Glutamatergic neuron (in vitro differentiated cells): ENCODE results near the gene SLC23A1. TPM values are rescaled to one million over a fixed set of nuclear protein-coding genes. Genes with fewer than 3 reads are reported as not detected.

ENCODE experiments used
- DNase-seq: peaks from one replicate; pipeline ENCODE4 v3.0.0; 2022
- H3K27ac Mint-ChIP-seq: one replicate; pipeline ENCODE4 v1.8.0; 2020; ENCODE audit warnings: mild to moderate bottlenecking, mixed read lengths, inconsistent platforms; ENCODE audit not compliant: unreplicated experiment
- H3K27me3 Mint-ChIP-seq: one replicate; pipeline ENCODE4 v1.8.0; 2020; ENCODE audit warnings: mild to moderate bottlenecking, moderate library complexity, mixed read lengths, inconsistent platforms; ENCODE audit not compliant: unreplicated experiment
- H3K36me3 Mint-ChIP-seq: one replicate; pipeline ENCODE4 v1.8.0; 2020; ENCODE audit warnings: mild to moderate bottlenecking, mixed read lengths, inconsistent platforms; ENCODE audit not compliant: unreplicated experiment
- H3K4me1 Mint-ChIP-seq: one replicate; pipeline ENCODE4 v1.8.0; 2020; ENCODE audit warnings: mild to moderate bottlenecking, low read depth, mixed read lengths, inconsistent platforms; ENCODE audit not compliant: unreplicated experiment
- H3K4me3 Mint-ChIP-seq: one replicate; pipeline ENCODE4 v1.8.0; 2020; ENCODE audit warnings: mild to moderate bottlenecking, mixed read lengths, inconsistent platforms; ENCODE audit not compliant: unreplicated experiment
- H3K9me3 Mint-ChIP-seq: one replicate; pipeline ENCODE4 v1.8.0; 2020; ENCODE audit warnings: mild to moderate bottlenecking, moderate library complexity, mixed read lengths, inconsistent platforms; ENCODE audit not compliant: unreplicated experiment
- CTCF ChIP-seq: fragments of 200-600 bp; sonication (generic); IDR thresholded peaks from one replicate; pipeline ENCODE4 v1.5.0; 2021; ENCODE audit not compliant: partially characterized antibody, unreplicated experiment
- long read RNA-seq: library from polyadenylated mRNA; unstranded; transcript quantifications from one replicate; pipeline ENCODE4 v2.0.0, GENCODE V29; 2020; ENCODE audit not compliant: unreplicated experiment
- total RNA-seq: library from RNA; stranded (reverse); fragmentation: NEBNext Ultra II Directional; extraction: Animal tissue kit (Norgen Biotek cat#: 25700); gene quantifications from one replicate; pipeline ENCODE4 v1.2.1, GENCODE V29; 2021; ENCODE audit not compliant: unreplicated experiment

The SLC23A1 gene
- total RNA-seq: not detected
- long read RNA-seq: 0 reads

GRCh38 chr5:139383275-139383992 lies at the start of gene SLC23A1:
TSS of gene SLC23A1 (minus strand) at chr5:139383297. CDS start at chr5:139383253, 44 bp downstream.
- H3K27me3 Mint-ChIP-seq: peaks cover 14% of the 10 kb centered on the region
- no peak for DNase-seq
- H3K4me3 Mint-ChIP-seq: no peak within 1 kb of the TSS
- no peaks in the 10 kb centered on the region for H3K4me1 Mint-ChIP-seq
- no peak within 1 kb of the TSS for H3K27ac Mint-ChIP-seq
- no peaks in the 10 kb centered on the region for H3K9me3 Mint-ChIP-seq
- TF ChIP-seq CTCF: no peak
- H3K36me3 Mint-ChIP-seq: no peaks in the 10 kb centered on the region

GRCh38 chr5:139431706-139432105 lies 48.6 kb upstream of the SLC23A1 start:
- H3K4me3 Mint-ChIP-seq: no peak overlapping the region
- H3K36me3 Mint-ChIP-seq: no peaks in the 10 kb centered on the region
- H3K27me3 Mint-ChIP-seq: no peaks in the 10 kb centered on the region
- no peak overlapping the region for H3K27ac Mint-ChIP-seq
- no peak for DNase-seq
- no peak for TF ChIP-seq CTCF
- H3K4me1 Mint-ChIP-seq: no peaks in the 10 kb centered on the region
- no peaks in the 10 kb centered on the region for H3K9me3 Mint-ChIP-seq

GRCh38 chr5:139430015-139430414 lies 46.9 kb upstream of the SLC23A1 start:
- Mint-ChIP-seq H3K36me3 (no peaks in the 10 kb centered on the region), H3K9me3 (no peaks in the 10 kb centered on the region), H3K4me3 (no peak overlapping the region), H3K4me1 (no peaks in the 10 kb centered on the region), H3K27ac (no peak overlapping the region), H3K27me3 (no peaks in the 10 kb centered on the region)
- no peak for TF ChIP-seq CTCF
- no peak for DNase-seq

- no peaks in the 10 kb centered on the region for H3K9me3 Mint-ChIP-seq
- H3K36me3 Mint-ChIP-seq: no peaks in the 10 kb centered on the region
- no peak overlapping the region for H3K4me3 Mint-ChIP-seq
- no peak overlapping the region for H3K27ac Mint-ChIP-seq
- H3K4me1 Mint-ChIP-seq: no peaks in the 10 kb centered on the region
- no peak for DNase-seq
- H3K27me3 Mint-ChIP-seq: no peaks in the 10 kb centered on the region
- no peak for TF ChIP-seq CTCF
These were observed 43.2 kb upstream of the SLC23A1 start for GRCh38 chr5:139426203-139426885.

GRCh38 chr5:139425497-139425896 lies 42.4 kb upstream of the SLC23A1 start:
- TF ChIP-seq CTCF: no peak
- no peaks in the 10 kb centered on the region for H3K36me3 Mint-ChIP-seq
- H3K4me1 Mint-ChIP-seq: no peaks in the 10 kb centered on the region
- H3K4me3 Mint-ChIP-seq: no peak overlapping the region
- no peak overlapping the region for H3K27ac Mint-ChIP-seq
- no peak for DNase-seq
- no peaks in the 10 kb centered on the region for H3K9me3 Mint-ChIP-seq
- no peaks in the 10 kb centered on the region for H3K27me3 Mint-ChIP-seq
